ENCODE measurements around the gene ATF6. TPM values are rescaled to one million over a fixed set of nuclear protein-coding genes. Genes with fewer than 3 reads are reported as not detected.

The ATF6 gene
- 25.3 and 31.5 TPM in 2 replicates for total RNA-seq

DNA sequence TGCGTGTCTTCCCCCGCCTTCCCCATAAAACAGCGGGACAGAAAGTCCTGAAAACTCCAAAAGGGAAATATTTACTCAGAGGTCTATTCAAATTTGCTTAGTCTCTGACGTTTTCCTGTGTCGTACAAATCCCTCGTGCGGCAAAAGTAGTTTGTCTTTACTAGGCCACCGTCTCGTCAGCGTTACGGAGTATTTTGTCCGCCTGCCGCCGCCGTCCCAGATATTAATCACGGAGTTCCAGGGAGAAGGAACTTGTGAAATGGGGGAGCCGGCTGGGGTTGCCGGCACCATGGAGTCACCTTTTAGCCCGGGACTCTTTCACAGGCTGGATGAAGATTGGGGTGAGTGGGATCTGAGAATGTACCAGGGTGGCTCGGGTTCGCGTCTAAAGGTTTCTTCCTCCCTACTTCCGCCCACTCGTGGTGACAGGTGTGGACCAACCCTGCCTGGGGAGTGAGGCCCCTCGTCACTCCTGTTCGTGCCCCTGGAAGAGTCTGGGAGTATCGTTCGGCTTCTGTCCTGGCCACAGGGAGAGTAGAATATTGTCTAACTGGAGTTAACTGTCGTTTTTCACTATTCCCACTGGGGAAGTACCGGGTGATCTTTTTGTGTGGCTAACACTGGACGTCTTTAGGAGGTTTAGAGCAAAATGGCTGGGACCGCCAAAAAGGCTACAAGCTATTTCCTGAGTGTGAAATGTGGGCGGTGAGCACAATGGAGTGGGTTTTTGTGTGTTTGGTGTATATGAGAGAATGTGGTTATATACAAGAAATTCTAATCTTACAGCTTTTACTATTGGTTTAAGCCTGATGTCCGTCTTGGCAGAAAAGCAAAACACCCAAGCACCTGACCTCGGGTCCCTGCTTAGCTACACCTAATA lies at the start of gene ATF6:
ATF6 (plus strand) TSS at position 219 of the 880 bp plus-strand sequence; CDS start at position 260, 41 bp downstream.
- Histone ChIP-seq H3K27me3 (ENCODE audit: control insufficient read depth, insufficient read depth, low read length) (no peaks in the 10 kb centered on the region), H3K4me3 (ENCODE audit: low read depth, low read length) (peak within 1 kb of the TSS; percentile 65), H3K36me3 (ENCODE audit: control insufficient read depth, insufficient read depth, low read length) (no peaks in the 10 kb centered on the region)
- FAIRE-seq: no peak
- TF ChIP-seq CTCF (IDR thresholded peaks at IDR 0.05; ENCODE audit: insufficient read depth, low read length, severe bottlenecking): no peak
- DNase-seq (ENCODE audit: low read depth): peak; percentile 89

DNA sequence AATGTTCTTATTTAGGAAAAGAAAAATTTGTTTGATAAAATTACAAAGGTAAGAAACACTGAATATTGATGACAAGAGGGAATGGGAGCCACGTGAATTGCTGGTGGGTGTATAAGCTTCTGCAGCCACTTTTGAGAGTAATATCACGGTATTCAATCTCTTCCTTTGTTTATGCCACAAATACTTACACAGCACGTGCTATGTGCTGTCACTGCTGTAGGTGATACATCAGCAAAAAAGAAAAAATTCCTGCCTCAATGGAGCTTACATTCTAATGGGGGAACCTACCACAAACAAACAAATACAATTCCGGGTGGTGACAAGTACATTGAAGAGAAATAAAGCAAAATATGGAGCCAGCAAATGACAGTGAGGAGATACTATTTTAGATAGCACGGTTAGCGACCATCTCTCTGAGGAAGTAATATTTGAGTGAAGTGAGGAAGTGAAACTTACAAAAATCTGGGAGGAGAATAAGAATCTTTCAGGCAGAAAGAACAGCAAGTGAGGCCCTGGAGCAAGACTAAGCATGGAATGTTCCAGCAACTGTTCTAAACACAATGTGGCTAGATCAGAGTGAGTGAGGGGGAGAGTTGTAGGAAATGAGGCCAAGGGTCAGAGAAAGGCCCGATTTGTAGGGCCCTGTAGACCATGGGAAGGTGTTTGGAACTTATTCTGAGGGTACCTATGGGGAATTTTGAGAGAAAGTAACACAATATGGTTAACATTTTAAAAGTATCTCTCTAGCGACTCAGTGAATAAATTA lies 47.4 kb upstream of the ATF6 start:
- H3K36me3 ChIP-seq (ENCODE audit: control insufficient read depth, insufficient read depth, low read length): no peaks in the 10 kb centered on the region
- FAIRE-seq: no peak
- H3K27me3 ChIP-seq (ENCODE audit: control insufficient read depth, insufficient read depth, low read length): no peaks in the 10 kb centered on the region
- no peak for DNase-seq (ENCODE audit: low read depth)
- no peak for TF ChIP-seq CTCF (IDR thresholded peaks at IDR 0.05; ENCODE audit: insufficient read depth, low read length, severe bottlenecking)
- H3K4me3 ChIP-seq (ENCODE audit: low read depth, low read length): no peak overlapping the region

DNA sequence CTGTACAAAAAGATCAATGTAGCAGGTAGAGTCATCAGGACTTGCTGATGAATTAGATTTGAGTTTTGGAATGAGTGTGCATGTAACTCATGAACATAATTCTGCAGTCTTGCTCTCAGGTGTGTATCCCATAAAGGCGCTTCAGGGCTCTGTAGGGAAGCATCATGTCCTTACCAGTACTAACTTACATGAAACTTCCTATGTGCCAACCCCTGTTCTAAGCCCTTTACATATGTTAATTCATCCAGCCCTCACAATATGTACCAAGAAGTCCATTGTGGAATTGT lies 46.9 kb upstream of the ATF6 start:
- no peak overlapping the region for H3K4me3 ChIP-seq (ENCODE audit: low read depth, low read length)
- no peaks in the 10 kb centered on the region for H3K27me3 ChIP-seq (ENCODE audit: control insufficient read depth, insufficient read depth, low read length)
- FAIRE-seq (no peak), DNase-seq (ENCODE audit: low read depth) (no peak)
- no peak for TF ChIP-seq CTCF (IDR thresholded peaks at IDR 0.05; ENCODE audit: insufficient read depth, low read length, severe bottlenecking)
- H3K36me3 ChIP-seq (ENCODE audit: control insufficient read depth, insufficient read depth, low read length): no peaks in the 10 kb centered on the region

GRCh38 chr1:161720422-161720821 lies 45.7 kb upstream of the ATF6 start:
- no peak for TF ChIP-seq CTCF (IDR thresholded peaks at IDR 0.05; ENCODE audit: insufficient read depth, low read length, severe bottlenecking)
- FAIRE-seq (no peak), DNase-seq (ENCODE audit: low read depth) (no peak)
- H3K36me3 ChIP-seq (ENCODE audit: control insufficient read depth, insufficient read depth, low read length): no peaks in the 10 kb centered on the region
- H3K4me3 ChIP-seq (ENCODE audit: low read depth, low read length): no peak overlapping the region
- no peaks in the 10 kb centered on the region for H3K27me3 ChIP-seq (ENCODE audit: control insufficient read depth, insufficient read depth, low read length)

GRCh38 chr1:161720956-161721737 lies 45.0 kb upstream of the ATF6 start, which contains the start of gene FCRLB:
Gene FCRLB, plus strand, starts transcription at chr1:161721544. Its CDS starts 1,129 bp downstream, at chr1:161722673.
- no peak within 1 kb of the TSS for H3K4me3 ChIP-seq (ENCODE audit: low read depth, low read length)
- TF ChIP-seq CTCF (IDR thresholded peaks at IDR 0.05; ENCODE audit: insufficient read depth, low read length, severe bottlenecking): no peak
- no peak for FAIRE-seq
- no peaks in the 10 kb centered on the region for H3K27me3 ChIP-seq (ENCODE audit: control insufficient read depth, insufficient read depth, low read length)
- H3K36me3 ChIP-seq (ENCODE audit: control insufficient read depth, insufficient read depth, low read length): no peaks in the 10 kb centered on the region
- no peak for DNase-seq (ENCODE audit: low read depth)
